ENCODE results near the gene AGAP1.

- TF ChIP-seq CTCF (IDR thresholded peaks at IDR 0.05) (no peak), POLR2A (IDR thresholded peaks at IDR 0.05) (no peak)
Observed at GRCh38 chr2:236028066-236028465, 534.2 kb downstream of the AGAP1 start.

All from heart left ventricle (tissue), 13 donors.